NCI-H345 (cell line): ENCODE measurements around the gene PLAGL2.

Experiments
- DNase-seq: peaks from one replicate; lab custom pipeline; 2025; lab: John Stamatoyannopoulos, UW

The PLAGL2 gene

GRCh38 chr20:32152421-32153155 lies 55.0 kb downstream of the PLAGL2 start:
- DNase-seq: no peak

- DNase-seq: no peak
These were observed 57.2 kb downstream of the PLAGL2 start for GRCh38 chr20:32150291-32150848.

GRCh38 chr20:32149566-32150170 lies 57.9 kb downstream of the PLAGL2 start:
- DNase-seq: no peak

GRCh38 chr20:32144898-32145662 lies 62.5 kb downstream of the PLAGL2 start:
- DNase-seq: peak; percentile 10

- no peak for DNase-seq
These were observed 64.6 kb downstream of the PLAGL2 start for GRCh38 chr20:32142991-32143390.
